NCI-H1105 treated with DMSO at 0.1 percent for 48 hours (cell line): ENCODE data around the gene OR2M4.
"Not testable (repeated sequence)": the region's sequence is repeated elsewhere in the genome, so short reads cannot be mapped to it uniquely, and the experiment has no call there.

Source experiments
- DNase-seq: peaks from one replicate; lab custom pipeline; 2025; lab: John Stamatoyannopoulos, UW

Gene OR2M4, protein sequence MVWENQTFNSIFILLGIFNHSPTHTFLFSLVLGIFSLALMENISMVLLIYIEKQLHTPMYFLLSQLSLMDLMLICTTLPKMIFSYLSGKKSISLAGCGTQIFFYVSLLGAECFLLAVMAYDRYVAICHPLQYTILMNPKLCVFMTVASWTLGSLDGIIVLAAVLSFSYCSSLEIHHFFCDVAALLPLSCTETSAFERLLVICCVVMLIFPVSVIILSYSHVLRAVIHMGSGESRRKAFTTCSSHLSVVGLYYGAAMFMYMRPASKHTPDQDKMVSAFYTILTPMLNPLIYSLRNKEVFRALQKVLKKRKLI

DNA sequence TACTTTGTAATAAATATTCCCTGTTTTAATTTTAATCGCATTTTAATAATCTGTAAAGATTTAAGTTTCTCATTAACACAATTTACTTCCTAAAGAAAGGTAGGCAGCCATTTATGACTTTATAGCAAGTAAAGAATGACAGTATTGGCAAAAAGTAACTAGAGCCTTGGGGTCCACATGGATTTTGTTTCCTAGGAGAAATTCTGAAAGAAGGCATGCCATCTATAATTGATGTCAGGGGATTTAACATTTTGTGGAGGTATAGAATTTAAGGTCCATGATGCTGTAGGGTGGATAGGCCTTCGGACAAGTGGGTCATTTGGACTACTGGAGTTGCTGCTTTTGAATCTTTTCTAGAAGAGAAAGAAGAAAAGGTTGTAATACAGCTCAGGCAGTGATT, at the start of gene OR2M4:
TSS of gene OR2M4 (plus strand) at position 301 of the 400 bp plus-strand sequence. CDS start 7,512 bp downstream, outside the sequence.
- no peak for DNase-seq

DNA sequence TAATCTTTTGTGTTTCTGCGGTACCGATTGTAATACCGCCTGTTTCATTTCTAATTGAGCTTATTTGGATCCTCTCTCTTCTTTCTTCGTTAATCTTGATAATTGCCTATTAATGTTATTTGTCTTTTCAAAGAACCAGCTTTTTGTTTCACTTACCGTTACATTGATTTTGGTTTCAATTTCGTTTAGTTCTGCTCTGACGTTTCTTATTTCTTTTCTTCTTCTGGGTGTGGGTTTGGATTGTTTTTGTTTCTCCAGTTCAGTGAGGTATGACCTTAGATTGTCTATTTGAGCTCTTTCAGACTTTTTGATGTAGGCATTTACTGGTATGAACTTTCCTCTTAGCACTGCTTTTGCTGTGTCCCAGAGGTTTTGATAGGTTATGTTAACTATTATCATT, 47.2 kb upstream of the OR2M4 start:
- DNase-seq: no peak

DNA sequence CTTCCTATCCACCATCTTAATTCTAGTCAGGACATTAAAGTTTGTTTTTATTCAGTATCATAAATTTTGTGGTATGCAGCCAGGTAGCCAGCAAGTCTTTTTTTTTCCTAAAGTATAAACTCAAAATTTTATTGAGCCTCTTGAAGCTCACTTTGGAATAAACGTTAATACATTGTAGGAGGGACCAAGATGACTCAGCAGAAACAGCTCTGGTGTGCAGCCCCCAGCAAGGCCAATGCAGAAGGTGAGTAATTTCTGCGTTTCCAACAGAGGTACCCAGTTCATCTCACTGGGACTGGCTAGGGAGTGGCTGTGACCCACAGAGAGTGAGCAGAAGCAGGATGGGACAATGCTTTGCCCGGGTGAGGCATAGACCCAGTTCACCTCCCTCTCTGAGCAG, 43.9 kb upstream of the OR2M4 start:
- DNase-seq: no peak

DNA sequence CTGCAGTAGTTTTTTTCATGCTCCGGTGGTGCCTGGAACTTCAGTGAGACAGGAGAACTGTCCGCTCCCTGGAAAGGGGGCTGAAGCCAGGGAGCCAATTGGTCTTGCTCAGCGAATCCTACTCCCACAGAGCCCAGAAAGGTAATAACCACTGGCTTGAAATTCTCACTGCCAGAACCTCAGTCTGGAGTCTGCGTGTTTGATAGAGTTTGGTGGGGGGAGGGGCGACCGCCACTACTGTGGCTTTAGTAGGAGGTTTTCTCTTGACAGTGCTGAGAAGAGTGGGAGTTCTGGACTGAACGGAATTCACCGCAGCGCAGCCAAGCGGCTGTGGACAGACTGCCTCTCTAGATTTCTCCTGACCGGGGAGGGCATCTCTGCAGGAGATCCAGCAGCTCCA, 42.2 kb upstream of the OR2M4 start:
- no peak for DNase-seq

DNA sequence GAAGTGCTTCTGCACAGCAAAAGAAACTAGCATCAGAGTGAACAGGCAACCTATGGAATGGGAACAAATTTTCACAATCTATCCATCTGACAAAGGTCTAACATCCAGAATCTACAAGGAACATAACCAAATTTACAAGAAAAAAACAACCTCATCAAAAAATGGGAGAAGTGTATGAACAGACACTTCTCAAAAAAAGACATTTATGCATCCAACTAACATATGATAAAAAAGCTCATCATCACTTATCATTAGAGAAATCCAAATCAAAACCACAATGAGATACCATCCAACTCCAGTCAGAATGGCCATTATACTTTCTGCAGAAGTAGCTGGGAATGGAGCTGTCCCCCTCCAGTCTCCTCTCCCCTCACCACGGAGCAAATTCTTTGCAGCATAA, 37.1 kb upstream of the OR2M4 start:
- no peak for DNase-seq

DNA sequence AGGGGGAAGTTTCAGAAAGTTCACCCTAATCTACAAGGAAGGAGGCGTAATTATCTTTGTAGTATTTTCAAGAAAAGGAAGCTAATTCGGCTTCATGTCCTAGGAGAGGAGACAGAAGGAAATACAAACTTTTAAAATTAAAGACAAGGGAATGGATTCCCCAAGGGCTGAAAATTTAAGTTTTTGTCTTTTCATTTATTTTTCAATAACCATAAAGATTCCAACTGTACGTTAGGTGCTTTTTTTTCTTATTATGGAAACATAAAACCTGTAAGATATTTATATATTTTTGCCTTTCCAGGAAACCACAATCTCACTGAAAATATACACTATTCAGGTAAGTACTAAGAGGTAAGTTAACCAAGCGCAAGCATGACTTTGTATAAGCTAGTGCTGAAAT, 34.3 kb upstream of the OR2M4 start, which contains the start of gene OR2M3:
TSS of gene OR2M3 (plus strand) at position 301 of the 400 bp plus-strand sequence. CDS start 5,803 bp downstream, outside the sequence.
- no peak for DNase-seq

DNA sequence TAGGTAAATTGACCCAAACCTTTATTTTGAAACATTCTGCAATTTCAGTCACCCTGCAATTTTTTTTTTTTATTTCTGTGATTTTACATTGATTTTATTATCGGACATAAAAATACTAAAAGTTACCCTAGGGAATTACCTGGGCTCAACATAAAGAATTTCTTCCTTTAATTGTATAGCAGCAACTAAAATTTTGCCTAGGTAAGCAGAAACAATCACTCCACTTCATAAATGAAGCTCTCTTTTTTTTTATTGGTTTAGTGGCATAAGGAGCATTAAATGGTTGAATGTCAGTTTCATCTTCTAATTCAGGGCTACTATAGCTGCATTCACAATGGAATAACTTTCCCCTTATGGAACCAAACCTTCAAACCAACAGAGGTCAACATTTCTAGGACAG, 15.3 kb upstream of the OR2M4 start:
- DNase-seq: no peak

DNA sequence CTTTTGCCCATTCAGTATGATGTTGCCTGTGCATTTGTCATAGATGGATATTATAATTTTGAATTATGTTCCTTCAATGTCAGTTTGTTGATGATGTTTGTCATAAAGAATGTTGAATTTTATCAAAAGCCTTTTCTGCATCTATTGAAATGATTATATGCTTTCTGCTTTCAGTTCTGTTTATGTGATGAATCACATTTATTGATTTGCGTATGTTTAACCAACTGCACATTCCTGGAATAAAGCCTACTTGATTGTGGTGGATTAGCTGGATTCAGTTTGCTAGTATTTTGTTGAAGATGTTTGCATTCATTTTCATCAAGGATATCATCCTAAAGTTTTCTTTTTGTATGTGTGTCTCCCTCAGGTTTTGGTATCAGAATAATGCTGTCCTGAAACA, 5.7 kb upstream of the OR2M4 start:
- DNase-seq: no peak

DNA sequence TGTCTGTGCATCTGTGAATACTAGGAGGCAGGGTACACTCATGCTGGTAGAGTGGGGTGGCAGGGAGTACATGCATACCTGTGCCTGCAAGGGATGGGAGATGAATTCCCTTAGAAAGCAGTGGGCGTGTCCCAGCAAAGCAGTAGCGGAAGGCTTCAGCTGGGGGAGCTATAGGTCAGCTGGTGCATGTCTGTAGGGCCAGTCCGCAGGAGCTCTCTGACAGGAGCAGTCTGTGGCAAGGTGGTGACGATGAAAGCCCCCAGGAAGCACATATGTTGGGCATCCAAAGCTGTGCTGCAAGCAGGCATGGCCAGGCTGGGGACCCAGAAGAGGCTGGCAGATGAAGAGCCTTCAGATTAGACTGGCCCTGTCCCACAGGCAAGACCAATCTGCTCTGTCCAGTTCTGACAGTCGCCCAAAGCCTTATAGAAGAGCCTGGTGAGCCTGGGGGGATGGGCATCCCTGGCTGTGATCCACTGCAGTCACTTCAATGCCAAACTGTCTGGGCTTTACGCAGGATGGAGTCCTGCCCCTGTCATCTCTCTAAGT, 1.8 kb upstream of the OR2M4 start:
- DNase-seq: no peak

DNA sequence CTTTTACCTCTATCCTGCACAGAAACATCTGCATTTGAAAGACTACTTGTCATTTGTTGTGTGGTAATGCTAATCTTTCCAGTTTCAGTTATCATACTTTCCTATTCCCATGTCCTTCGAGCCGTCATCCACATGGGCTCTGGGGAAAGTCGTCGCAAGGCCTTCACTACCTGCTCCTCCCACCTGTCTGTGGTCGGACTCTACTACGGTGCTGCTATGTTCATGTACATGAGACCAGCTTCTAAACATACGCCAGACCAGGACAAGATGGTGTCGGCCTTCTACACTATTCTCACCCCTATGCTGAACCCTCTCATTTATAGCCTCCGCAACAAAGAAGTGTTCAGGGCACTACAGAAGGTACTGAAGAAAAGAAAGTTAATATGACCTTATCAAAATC, 8.3 kb downstream of the OR2M4 start:
- DNase-seq: no peak

DNA sequence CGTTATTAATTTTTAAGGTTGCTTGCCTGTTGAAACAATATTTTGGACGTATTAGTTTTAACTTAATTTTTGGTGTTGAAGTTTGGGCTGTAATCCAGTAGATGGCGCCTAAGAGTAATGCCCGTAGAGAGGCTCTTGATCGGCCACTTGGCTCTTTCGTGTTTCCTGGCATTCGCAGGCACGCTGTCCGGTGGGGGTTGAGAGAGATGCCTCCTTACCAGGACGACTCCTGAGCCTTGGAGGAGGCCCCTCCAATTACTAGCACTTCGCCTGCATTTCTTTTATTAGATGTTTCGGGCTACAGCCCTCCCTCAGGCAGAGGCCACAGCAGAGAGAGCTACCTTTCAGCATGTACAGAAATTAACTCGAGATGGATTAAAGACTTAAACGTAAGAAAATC, 12.0 kb downstream of the OR2M4 start:
- peak; percentile 33 for DNase-seq

DNA sequence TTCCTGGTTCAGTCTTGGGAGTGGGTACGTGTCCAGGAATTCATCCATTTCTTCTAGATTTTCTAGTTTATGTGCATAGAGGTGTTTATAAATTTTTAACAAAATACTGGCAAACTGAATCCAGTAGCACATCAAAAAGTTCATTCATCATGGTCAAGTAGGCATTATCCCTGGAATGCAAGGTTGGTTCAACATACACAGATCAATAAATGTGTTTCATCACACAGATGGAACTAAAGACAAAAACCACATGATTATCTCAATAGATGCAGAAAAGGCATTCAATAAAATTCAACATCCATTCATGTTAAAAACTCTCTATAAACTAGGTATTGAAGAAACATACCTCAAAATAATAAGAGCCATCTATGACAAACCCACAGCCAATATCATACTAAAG, 28.1 kb downstream of the OR2M4 start:
- not testable (repeated sequence) for DNase-seq

DNA sequence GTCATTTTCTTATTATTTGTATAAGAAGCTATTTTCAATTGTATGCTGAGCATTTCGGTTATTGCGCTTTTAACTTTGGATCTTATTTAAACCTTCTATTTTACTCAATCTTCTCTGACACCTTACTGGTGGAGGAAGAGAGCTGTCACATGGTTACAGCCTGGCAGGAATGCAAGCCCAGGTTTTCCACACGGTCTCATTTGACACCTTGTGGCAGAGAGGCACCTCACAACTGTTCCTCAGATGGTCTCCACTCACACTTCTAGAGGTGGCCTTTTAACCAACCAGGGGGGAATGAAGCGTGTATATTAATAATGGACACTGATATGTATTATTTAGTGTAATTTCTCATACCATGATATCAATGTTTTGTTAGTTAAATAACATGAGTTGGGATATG, 37.0 kb downstream of the OR2M4 start:
- DNase-seq: no peak

DNA sequence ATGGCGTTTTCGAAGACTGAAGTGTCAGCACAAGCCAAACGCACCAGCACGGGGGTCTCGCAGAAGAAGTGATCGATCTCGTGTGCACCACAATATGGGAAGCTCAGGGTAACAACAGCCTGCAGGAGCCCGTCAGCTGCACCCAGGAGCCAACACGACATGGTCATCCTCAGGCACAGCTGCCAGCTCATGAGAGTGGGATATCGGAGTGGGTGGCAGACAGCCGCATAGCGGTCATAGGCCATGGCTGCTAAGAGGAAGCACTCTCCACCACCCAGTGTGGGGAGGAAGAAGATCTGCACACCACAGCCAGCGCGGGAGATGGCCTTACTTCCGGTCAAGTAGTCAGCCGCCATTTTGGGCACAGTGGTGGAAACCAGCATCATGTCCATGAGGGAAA, 42.0 kb downstream of the OR2M4 start:
- not testable (repeated sequence) for DNase-seq

DNA sequence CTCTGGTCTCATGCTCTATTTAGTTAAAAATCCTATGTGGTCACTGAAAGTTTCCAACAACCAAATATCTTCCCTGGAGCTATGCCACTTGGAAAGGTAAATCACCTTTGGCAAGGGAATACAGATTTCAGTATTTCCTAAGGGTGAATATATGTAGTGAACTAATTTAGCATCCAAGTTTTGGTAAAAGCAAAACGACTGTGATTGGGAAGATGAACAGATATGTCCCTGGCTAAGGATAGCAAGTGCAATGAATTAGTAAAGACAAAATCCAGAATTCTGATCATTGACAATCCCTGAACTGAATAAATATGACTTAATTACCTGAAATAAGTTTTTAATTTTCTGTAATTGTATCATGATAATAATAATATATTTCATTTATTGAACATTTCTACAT, 46.7 kb downstream of the OR2M4 start, which contains the start of gene OR2T33:
TSS of gene OR2T33 (minus strand) at position 101 of the 400 bp plus-strand sequence. CDS start 4,162 bp downstream, outside the sequence.
- DNase-seq: no peak

DNA sequence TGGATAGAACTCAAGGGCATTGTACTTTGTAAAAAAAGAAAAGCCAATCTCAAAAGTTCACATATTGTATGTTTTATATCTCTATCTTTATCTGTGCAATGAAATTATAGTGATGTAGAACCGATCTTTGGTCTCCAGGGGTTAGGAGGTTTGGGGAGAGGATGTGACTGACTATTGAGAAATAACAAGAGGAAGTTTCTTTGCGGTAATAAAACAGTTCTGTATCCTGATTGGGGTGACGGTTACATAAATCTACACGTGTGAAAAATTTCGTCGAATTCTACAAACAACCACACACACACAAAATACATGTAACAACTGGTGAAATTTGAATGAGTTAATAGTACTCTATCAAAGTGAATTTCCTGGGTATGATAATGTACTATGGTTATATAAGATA, 57.2 kb downstream of the OR2M4 start:
- DNase-seq: no peak
